ENCODE data around the gene ADGRL3. TPM values are rescaled to one million over a fixed set of nuclear protein-coding genes. Genes with fewer than 3 reads are reported as not detected.

The ADGRL3 gene
- total and polyA plus RNA-seq, 2 donors (not counting 1 experiment from before 2014, with no cell fraction given) = not detected

DNA sequence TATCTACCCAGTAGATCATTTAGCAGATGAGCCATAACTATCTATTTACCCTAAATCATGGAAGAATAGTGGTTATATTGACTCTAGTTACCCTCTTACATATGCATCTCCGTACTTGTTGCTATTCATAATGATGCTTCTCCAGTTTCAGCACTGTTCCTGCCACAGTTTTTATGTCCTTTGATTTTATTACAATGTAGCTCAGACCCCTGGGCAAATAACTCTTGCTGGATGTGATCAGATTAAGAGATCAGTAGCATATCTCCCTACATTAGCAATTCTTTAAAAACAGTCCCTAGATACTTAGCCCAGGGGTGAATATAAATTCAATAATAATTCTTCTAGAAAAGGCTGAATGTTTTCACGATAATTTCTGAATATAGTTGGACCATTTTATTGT lies 696.5 kb downstream of the ADGRL3 start:
- no peaks in the 10 kb centered on the region for H4K20me1 ChIP-seq (ENCODE audit: control insufficient read depth, insufficient read depth, low read length, poor library complexity, severe bottlenecking)
- no peak overlapping the region for H3K4me3 ChIP-seq (ENCODE audit: control extremely low read depth in 1 of 5, extremely low read depth in 1 of 5, insufficient read depth in 1 of 5, low read depth in 2 of 5, low read length in 4 of 5)
- Mint-ChIP-seq H3K4me3 (no peak overlapping the region), H3K9me3 (ENCODE audit: insufficient read depth) (no peaks in the 10 kb centered on the region), H3K27me3 (no peaks in the 10 kb centered on the region), H3K27ac (no peak overlapping the region), H3K4me1 (no peaks in the 10 kb centered on the region)
- DNase-seq = no peak
- H3K36me3 ChIP-seq (replicated peaks in 1 of 2; ENCODE audit: control extremely low read depth in 1 of 2, control insufficient read depth in 1 of 2, extremely low read depth in 1 of 2, insufficient read depth in 2 of 2, low read length in 1 of 2) = no peaks in the 10 kb centered on the region
- no peak overlapping the region for H3K9ac ChIP-seq (ENCODE audit: low read length)
- no CpG with 5 or more reads among the region's 2 CpGs for WGBS (ENCODE audit: insufficient coverage)
- H3K9me3 ChIP-seq (ENCODE audit: control extremely low read depth in 1 of 3, control insufficient read depth in 2 of 3, insufficient read depth in 1 of 3, low read length in 2 of 3) = peaks cover 0 to 4% (median 2%) of the 10 kb centered on the region in 3 donors
- intact Hi-C loops (cut with micrococcal nuclease) = no loop called here
- no peak overlapping the region for H3K27ac ChIP-seq (ENCODE audit: low read length in 2 of 2)
- ChIA-PET CTCF (no interaction called here), POLR2A (no interaction called here)
- TF ChIP-seq EZH2 (IDR thresholded peaks at IDR 0.05; ENCODE audit: borderline replicate concordance, insufficient read depth, low read depth, low read length, poor library complexity, severe bottlenecking) = no peak
- TF ChIP-seq, protein P1, sequence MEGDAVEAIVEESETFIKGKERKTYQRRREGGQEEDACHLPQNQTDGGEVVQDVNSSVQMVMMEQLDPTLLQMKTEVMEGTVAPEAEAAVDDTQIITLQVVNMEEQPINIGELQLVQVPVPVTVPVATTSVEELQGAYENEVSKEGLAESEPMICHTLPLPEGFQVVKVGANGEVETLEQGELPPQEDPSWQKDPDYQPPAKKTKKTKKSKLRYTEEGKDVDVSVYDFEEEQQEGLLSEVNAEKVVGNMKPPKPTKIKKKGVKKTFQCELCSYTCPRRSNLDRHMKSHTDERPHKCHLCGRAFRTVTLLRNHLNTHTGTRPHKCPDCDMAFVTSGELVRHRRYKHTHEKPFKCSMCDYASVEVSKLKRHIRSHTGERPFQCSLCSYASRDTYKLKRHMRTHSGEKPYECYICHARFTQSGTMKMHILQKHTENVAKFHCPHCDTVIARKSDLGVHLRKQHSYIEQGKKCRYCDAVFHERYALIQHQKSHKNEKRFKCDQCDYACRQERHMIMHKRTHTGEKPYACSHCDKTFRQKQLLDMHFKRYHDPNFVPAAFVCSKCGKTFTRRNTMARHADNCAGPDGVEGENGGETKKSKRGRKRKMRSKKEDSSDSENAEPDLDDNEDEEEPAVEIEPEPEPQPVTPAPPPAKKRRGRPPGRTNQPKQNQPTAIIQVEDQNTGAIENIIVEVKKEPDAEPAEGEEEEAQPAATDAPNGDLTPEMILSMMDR (IDR thresholded peaks at IDR 0.05) = no peak
- H3K27me3 ChIP-seq (replicated peaks in 1 of 4; ENCODE audit: control extremely low read depth in 1 of 4, control insufficient read depth in 3 of 4, insufficient read depth in 4 of 4, low read length in 3 of 4) = no peaks in the 10 kb centered on the region
- no peak overlapping the region for H3K4me2 ChIP-seq (replicated peaks; ENCODE audit: low read depth, low read length, poor library complexity, severe bottlenecking)
- ATAC-seq (ENCODE audit: low read depth) = no peak
- no peak overlapping the region for H2AFZ ChIP-seq (ENCODE audit: insufficient read depth, low read depth, low read length, poor library complexity, severe bottlenecking)
- no peaks in the 10 kb centered on the region for H3K79me2 ChIP-seq (ENCODE audit: control insufficient read depth, insufficient read depth, low read length)
- no peaks in the 10 kb centered on the region for H3K4me1 ChIP-seq (ENCODE audit: control insufficient read depth in 2 of 2, insufficient read depth in 2 of 2, low read length in 2 of 2)

DNA sequence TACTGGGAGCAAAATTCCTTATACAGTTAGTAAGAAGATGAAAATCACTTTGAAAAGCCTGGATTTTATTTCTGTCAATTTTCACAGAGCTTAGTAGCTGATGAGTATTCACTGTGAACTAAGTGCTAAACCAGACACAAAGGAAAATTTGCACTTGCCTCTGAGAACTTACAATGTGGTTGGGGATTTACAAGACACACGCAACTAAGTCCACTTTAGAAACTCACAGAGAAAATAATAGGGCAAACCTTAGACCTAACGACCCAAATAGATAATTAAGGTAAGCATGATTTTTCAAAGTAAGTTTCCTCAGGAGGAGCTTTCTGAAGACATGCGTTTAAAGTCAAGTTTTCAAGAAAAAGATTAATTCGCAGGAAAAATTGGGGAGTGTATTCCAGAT lies 708.9 kb downstream of the ADGRL3 start:
- no peaks in the 10 kb centered on the region for H3K4me1 ChIP-seq (ENCODE audit: control insufficient read depth in 2 of 2, insufficient read depth in 2 of 2, low read length in 2 of 2)
- POLR2A ChIA-PET = no interaction called here
- no peak overlapping the region for H2AFZ ChIP-seq (ENCODE audit: insufficient read depth, low read depth, low read length, poor library complexity, severe bottlenecking)
- TF ChIP-seq, protein P1 (IDR thresholded peaks at IDR 0.05) = no peak
- TF ChIP-seq EZH2 (IDR thresholded peaks at IDR 0.05; ENCODE audit: borderline replicate concordance, insufficient read depth, low read depth, low read length, poor library complexity, severe bottlenecking) = no peak
- Mint-ChIP-seq H3K27ac (no peak overlapping the region), H3K4me1 (no peaks in the 10 kb centered on the region), H3K4me3 (no peak overlapping the region), H3K9me3 (ENCODE audit: insufficient read depth) (no peaks in the 10 kb centered on the region), H3K27me3 (no peaks in the 10 kb centered on the region)
- WGBS (ENCODE audit: insufficient coverage) = no CpG with 5 or more reads among the region's 4 CpGs
- CTCF ChIA-PET = no interaction called here
- no peak overlapping the region for H3K9ac ChIP-seq (ENCODE audit: low read length)
- H3K79me2 ChIP-seq (ENCODE audit: control insufficient read depth, insufficient read depth, low read length) = no peaks in the 10 kb centered on the region
- no peaks in the 10 kb centered on the region for H4K20me1 ChIP-seq (ENCODE audit: control insufficient read depth, insufficient read depth, low read length, poor library complexity, severe bottlenecking)
- DNase-seq = no peak
- ATAC-seq (ENCODE audit: low read depth) = no peak
- H3K9me3 ChIP-seq (ENCODE audit: control extremely low read depth in 1 of 3, control insufficient read depth in 2 of 3, insufficient read depth in 1 of 3, low read length in 2 of 3) = no peaks in the 10 kb centered on the region
- H3K4me2 ChIP-seq (replicated peaks; ENCODE audit: low read depth, low read length, poor library complexity, severe bottlenecking) = no peak overlapping the region
- no peaks in the 10 kb centered on the region for H3K27me3 ChIP-seq (replicated peaks in 1 of 4; ENCODE audit: control extremely low read depth in 1 of 4, control insufficient read depth in 3 of 4, insufficient read depth in 4 of 4, low read length in 3 of 4)
- intact Hi-C loops (cut with micrococcal nuclease) = no loop called here
- H3K4me3 ChIP-seq (ENCODE audit: control extremely low read depth in 1 of 5, extremely low read depth in 1 of 5, insufficient read depth in 1 of 5, low read depth in 2 of 5, low read length in 4 of 5) = no peak overlapping the region
- no peaks in the 10 kb centered on the region for H3K36me3 ChIP-seq (replicated peaks in 1 of 2; ENCODE audit: control extremely low read depth in 1 of 2, control insufficient read depth in 1 of 2, extremely low read depth in 1 of 2, insufficient read depth in 2 of 2, low read length in 1 of 2)
- no peak overlapping the region for H3K27ac ChIP-seq (ENCODE audit: low read length in 2 of 2)

Measured in B cell (primary cell).